ENCODE data around the gene TRAFD1.

DNA sequence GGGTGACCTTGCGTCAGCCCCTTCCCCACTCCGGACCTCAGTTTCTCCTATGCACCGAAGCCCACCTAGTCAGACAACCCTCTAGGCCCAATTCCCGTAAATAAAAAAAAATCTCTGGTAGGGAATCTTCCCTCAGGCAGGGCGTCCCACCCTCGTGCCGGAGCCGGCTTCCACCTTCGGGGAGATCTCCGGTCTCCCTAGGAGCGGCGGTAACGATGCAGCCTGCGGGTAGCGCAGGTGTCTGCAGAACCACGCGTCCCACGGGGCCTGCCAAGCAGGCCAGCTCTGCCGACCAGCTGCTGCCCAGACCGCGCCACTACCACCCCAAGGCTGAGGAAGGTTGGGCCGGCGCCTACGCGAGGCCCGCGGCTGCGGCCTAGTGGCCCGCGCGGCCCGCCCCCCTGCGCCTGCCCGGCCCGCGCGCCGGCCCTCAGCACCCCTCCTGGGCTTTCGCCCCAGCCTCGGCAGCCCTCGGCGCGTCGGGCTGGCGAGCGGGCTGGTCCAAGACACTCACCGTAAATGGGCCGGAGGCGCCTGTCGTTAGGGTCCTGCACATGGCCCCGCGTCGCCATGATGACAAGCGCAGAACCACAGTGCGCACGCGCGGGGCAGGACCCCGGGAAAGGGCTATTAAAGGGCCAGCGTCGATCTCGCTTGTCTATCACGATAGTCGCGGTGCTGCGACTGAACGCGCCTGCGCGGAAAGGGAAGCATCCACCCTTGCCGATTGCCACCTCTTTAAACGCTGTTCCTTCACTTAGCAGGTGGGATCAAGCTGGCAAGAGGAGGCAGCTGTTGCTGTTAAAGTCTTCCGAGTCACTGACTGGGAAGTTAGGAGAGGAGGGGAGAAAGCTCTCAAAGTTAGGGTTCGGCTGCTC, 16.9 kb upstream of the TRAFD1 start, which contains the start of gene NAA25:
- no peak for TF ChIP-seq EZH2 (IDR thresholded peaks at IDR 0.05; ENCODE audit: borderline replicate concordance, low read depth, low read length, poor library complexity, severe bottlenecking)
- TF ChIP-seq, protein P1, sequence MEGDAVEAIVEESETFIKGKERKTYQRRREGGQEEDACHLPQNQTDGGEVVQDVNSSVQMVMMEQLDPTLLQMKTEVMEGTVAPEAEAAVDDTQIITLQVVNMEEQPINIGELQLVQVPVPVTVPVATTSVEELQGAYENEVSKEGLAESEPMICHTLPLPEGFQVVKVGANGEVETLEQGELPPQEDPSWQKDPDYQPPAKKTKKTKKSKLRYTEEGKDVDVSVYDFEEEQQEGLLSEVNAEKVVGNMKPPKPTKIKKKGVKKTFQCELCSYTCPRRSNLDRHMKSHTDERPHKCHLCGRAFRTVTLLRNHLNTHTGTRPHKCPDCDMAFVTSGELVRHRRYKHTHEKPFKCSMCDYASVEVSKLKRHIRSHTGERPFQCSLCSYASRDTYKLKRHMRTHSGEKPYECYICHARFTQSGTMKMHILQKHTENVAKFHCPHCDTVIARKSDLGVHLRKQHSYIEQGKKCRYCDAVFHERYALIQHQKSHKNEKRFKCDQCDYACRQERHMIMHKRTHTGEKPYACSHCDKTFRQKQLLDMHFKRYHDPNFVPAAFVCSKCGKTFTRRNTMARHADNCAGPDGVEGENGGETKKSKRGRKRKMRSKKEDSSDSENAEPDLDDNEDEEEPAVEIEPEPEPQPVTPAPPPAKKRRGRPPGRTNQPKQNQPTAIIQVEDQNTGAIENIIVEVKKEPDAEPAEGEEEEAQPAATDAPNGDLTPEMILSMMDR (conservative IDR thresholded peaks at IDR 0.05; ENCODE audit: low read depth, low read length), result no peak

Data from A673 (cell line).